ENCODE measurements around the gene NPEPL1. TPM values are rescaled to one million over a fixed set of nuclear protein-coding genes. Genes with fewer than 3 reads are reported as not detected.

NPEPL1 gene
- total and polyA plus RNA-seq, 2 experiments from 2014 or later, result 37.5 to 49.8 TPM

DNA sequence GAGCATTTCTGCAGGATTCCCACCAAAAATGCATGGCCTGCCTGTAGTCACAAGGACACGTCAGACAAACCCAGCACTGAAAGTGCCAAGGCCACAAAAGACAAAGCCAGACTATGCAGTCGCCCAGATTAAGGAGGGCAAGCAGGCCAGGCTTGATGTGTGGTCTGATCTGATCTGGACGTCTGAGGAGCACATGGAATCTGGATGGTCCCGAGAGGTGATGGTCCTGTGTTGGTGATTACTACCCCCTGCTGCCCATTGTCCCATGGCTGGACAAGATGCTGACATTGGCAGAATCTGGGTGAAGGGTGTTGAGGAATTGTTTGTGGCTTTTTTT, 17.1 kb downstream of the NPEPL1 start:
- Histone ChIP-seq H3K27me3 (replicated peaks; ENCODE audit: insufficient read depth) (no peaks in the 10 kb centered on the region), H3F3A (ENCODE audit: insufficient read depth) (no peaks in the 10 kb centered on the region), H3K4me2 (ENCODE audit: unreplicated experiment) (no peak overlapping the region), H3K4me1 (ENCODE audit: insufficient read depth) (no peaks in the 10 kb centered on the region), H3K27ac (no peak overlapping the region), H2AFZ (no peak overlapping the region), H3K9ac (no peak overlapping the region), H3K9me3 (ENCODE audit: low read depth) (no peaks in the 10 kb centered on the region), H4K20me1 (ENCODE audit: insufficient read depth) (no peaks in the 10 kb centered on the region), H3K9me2 (ENCODE audit: insufficient read depth) (no peaks in the 10 kb centered on the region), H3K36me3 (ENCODE audit: low read depth) (peaks cover 7% of the 10 kb centered on the region; the same call in 1 of the 2 replicates), H3K79me2 (ENCODE audit: insufficient read depth) (no peaks in the 10 kb centered on the region), H3K4me3 (no peak overlapping the region)
- DNase-seq, result no peak
- in situ Hi-C loops (cut with MboI), result no loop called here
- 67 to 78% methylated on average over 4 of the region's 4 CpGs for WGBS, 2 experiments (ENCODE audit: low coverage in 1 of 2, low lambda C conversion rate in 2 of 2, missing lambda C conversion rate in 2 of 2)
- no peak for TF ChIP-seq EZH2phosphoT487 (IDR thresholded peaks at IDR 0.05; ENCODE audit: insufficient read depth, low read depth)
- TF ChIP-seq EZH2 (IDR thresholded peaks at IDR 0.05; ENCODE audit: insufficient read depth, poor library complexity, severe bottlenecking), result no peak

DNA sequence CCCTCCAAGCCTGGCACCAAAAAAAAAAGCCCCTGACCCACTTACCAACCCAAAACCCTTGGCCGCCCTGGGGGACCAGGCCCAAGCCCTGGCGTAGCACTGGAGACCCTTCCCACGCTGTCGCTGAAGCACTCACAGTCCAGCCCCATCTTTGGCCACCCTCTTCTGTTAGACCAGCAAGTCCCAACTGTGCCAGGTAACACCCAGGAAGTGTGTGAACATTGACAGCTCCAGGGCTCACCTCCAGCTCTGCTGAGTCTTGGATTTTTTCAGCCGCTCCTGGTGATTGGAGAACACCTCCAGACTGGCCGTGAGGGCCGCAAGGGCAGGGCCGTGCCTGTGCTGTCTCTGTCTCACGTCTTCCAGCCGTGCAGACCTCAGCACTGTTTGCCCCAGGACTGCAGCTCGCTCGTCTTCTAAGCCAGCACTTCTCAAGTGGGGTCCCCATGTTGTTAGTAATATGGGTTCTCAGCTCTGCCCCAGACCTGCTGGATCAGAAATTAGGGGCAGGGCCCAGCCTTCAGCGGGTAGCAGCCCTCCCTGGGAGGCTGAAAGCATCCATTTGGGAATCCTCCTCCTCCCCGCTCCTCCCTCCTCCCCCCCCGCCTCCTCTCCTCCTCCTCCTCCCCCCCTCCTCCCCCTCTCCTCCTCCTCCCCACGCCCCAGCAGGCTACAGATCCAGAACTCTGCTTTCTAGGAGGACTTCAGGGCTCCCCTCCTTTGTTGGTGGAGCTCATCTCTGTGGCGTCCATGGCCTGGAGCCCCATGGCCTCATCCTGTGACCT, 18.1 kb downstream of the NPEPL1 start:
- no peaks in the 10 kb centered on the region for H3F3A ChIP-seq (ENCODE audit: insufficient read depth)
- H3K9me3 ChIP-seq (ENCODE audit: low read depth), result no peaks in the 10 kb centered on the region
- no peak overlapping the region for H3K9ac ChIP-seq
- no peaks in the 10 kb centered on the region for H3K36me3 ChIP-seq (ENCODE audit: low read depth)
- H4K20me1 ChIP-seq (ENCODE audit: insufficient read depth), result no peaks in the 10 kb centered on the region
- H3K4me1 ChIP-seq (ENCODE audit: insufficient read depth), result no peaks in the 10 kb centered on the region
- no peaks in the 10 kb centered on the region for H3K79me2 ChIP-seq (ENCODE audit: insufficient read depth)
- H3K4me3 ChIP-seq, result no peak overlapping the region
- WGBS, 2 experiments (ENCODE audit: low coverage in 1 of 2, low lambda C conversion rate in 2 of 2, missing lambda C conversion rate in 2 of 2), result 92 to 94% methylated on average over 15 to 17 of the region's 17 CpGs
- in situ Hi-C loops (cut with MboI), result no loop called here
- no peak overlapping the region for H2AFZ ChIP-seq
- no peaks in the 10 kb centered on the region for H3K27me3 ChIP-seq (replicated peaks; ENCODE audit: insufficient read depth)
- DNase-seq, result no peak
- H3K27ac ChIP-seq, result no peak overlapping the region
- no peak overlapping the region for H3K4me2 ChIP-seq (ENCODE audit: unreplicated experiment)
- H3K9me2 ChIP-seq (ENCODE audit: insufficient read depth), result no peaks in the 10 kb centered on the region
- TF ChIP-seq EZH2 (IDR thresholded peaks at IDR 0.05; ENCODE audit: insufficient read depth, poor library complexity, severe bottlenecking) (no peak), EZH2phosphoT487 (IDR thresholded peaks at IDR 0.05; ENCODE audit: insufficient read depth, low read depth) (no peak)

DNA sequence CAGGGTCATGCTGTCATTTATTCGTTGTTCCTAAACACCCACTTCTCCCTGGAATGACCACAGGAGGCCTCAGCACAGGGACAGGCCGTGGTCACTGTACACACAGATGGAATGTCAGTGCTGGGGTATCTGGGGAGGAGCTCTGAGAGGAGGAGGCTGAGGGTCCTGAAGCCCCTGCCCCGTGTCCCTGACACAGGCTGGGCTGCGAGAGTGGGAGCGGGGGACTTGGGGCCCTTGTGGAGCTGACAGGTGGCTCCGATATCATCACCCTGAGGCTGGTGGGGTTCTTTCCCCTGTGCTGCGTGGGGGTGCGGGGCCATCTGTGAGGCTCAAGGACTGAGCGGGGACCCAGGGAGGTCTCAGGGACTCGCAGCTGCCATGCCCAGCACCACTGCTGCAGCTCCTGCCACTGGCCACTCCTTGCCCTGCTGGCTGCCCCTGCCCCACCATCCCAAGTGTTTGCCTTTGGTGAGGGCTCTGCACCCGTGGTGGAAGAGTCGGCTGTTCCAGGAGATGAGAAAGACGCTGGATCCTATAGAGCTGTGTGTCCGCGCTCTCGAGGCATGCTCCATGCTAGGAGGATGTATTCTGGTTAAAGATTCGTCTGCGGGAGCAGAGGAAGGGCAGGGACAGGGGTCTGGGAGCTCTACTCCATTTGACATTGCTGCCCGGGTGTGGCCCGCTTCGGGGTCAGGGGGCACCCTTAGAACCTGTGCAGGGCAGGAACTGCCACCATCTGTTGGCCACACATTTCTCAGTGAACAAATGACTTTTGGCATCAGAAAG, 18.9 kb downstream of the NPEPL1 start:
- H3K4me3 ChIP-seq, result no peak overlapping the region
- H3K4me2 ChIP-seq (ENCODE audit: unreplicated experiment), result no peak overlapping the region
- no peak for DNase-seq
- TF ChIP-seq EZH2 (IDR thresholded peaks at IDR 0.05; ENCODE audit: insufficient read depth, poor library complexity, severe bottlenecking) (no peak), EZH2phosphoT487 (IDR thresholded peaks at IDR 0.05; ENCODE audit: insufficient read depth, low read depth) (no peak)
- H3K27ac ChIP-seq, result no peak overlapping the region
- no peak overlapping the region for H3K9ac ChIP-seq
- H3K79me2 ChIP-seq (ENCODE audit: insufficient read depth), result no peaks in the 10 kb centered on the region
- 90 to 92% methylated on average over 20 of the region's 21 CpGs for WGBS, 2 experiments (ENCODE audit: low coverage in 1 of 2, low lambda C conversion rate in 2 of 2, missing lambda C conversion rate in 2 of 2)
- in situ Hi-C loops (cut with MboI), result no loop called here
- H3K9me2 ChIP-seq (ENCODE audit: insufficient read depth), result no peaks in the 10 kb centered on the region
- no peaks in the 10 kb centered on the region for H3K36me3 ChIP-seq (ENCODE audit: low read depth)
- no peaks in the 10 kb centered on the region for H3K27me3 ChIP-seq (replicated peaks; ENCODE audit: insufficient read depth)
- H3K9me3 ChIP-seq (ENCODE audit: low read depth), result no peaks in the 10 kb centered on the region
- H3K4me1 ChIP-seq (ENCODE audit: insufficient read depth), result no peaks in the 10 kb centered on the region
- H3F3A ChIP-seq (ENCODE audit: insufficient read depth), result no peaks in the 10 kb centered on the region
- no peaks in the 10 kb centered on the region for H4K20me1 ChIP-seq (ENCODE audit: insufficient read depth)
- H2AFZ ChIP-seq, result no peak overlapping the region

DNA sequence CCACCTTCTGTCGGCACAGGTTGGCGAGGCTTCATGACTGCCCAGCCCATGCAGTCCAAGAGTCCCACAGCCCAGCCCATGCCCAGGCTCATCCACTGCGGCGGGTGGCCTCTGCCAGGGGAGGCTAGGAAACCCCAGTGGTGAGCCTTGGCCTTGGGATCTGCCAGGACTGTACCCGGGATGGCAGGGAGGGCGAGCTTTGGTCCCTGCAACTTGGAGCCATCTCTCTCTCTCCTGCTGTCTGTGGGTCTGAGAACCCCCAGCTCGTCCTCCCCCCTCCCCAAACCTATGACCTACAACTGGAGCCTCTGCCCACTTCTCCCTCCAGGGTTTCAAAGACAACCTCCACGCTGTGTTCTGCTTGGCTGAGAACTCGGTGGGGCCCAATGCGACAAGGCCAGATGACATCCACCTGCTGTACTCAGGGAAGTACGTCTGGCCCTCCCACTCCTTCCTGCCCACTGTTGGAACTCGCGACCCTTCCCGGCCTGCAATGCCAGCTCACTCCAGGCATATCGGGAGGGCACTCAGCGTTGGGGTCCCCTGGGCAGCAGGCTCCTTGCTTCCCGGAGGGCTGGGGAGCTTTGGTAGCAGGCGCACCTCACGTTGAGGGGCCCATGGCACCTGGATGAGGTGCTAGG, 19.7 kb downstream of the NPEPL1 start:
- Histone ChIP-seq H2AFZ (no peak overlapping the region), H3K9ac (no peak overlapping the region), H3K4me3 (no peak overlapping the region), H3K79me2 (ENCODE audit: insufficient read depth) (no peaks in the 10 kb centered on the region), H3K4me1 (ENCODE audit: insufficient read depth) (no peaks in the 10 kb centered on the region), H3K9me3 (ENCODE audit: low read depth) (no peaks in the 10 kb centered on the region), H3F3A (ENCODE audit: insufficient read depth) (no peaks in the 10 kb centered on the region), H3K9me2 (ENCODE audit: insufficient read depth) (no peaks in the 10 kb centered on the region), H3K36me3 (ENCODE audit: low read depth) (no peaks in the 10 kb centered on the region), H3K27ac (no peak overlapping the region), H3K4me2 (ENCODE audit: unreplicated experiment) (no peak overlapping the region), H3K27me3 (replicated peaks; ENCODE audit: insufficient read depth) (no peaks in the 10 kb centered on the region), H4K20me1 (ENCODE audit: insufficient read depth) (no peaks in the 10 kb centered on the region)
- in situ Hi-C loops (cut with MboI), result no loop called here
- no peak for TF ChIP-seq EZH2phosphoT487 (IDR thresholded peaks at IDR 0.05; ENCODE audit: insufficient read depth, low read depth)
- TF ChIP-seq EZH2 (IDR thresholded peaks at IDR 0.05; ENCODE audit: insufficient read depth, poor library complexity, severe bottlenecking), result no peak
- DNase-seq, result no peak
- 86 to 87% methylated on average over 16 to 19 of the region's 19 CpGs for WGBS, 2 experiments (ENCODE audit: low coverage in 1 of 2, low lambda C conversion rate in 2 of 2, missing lambda C conversion rate in 2 of 2)
